Activated T-helper 2 cell treated with anti-CD3 and anti-CD28 coated beads, Interferon-gamma antibody, Interleukin-2, Interleukin-4, amounts not matched to agents 10 μg/mL and 5 μg/mL and 100 μg/mL, durations not matched to agents 14 hours and 24 hours and 36 hours (primary cell): Measurements from ENCODE around the gene WBP1. TPM values are rescaled to one million over a fixed set of nuclear protein-coding genes. Genes with fewer than 3 reads are reported as not detected.
"Not testable (repeated sequence)": the region's sequence is repeated elsewhere in the genome, so short reads cannot be mapped to it uniquely, and the experiment has no call there.

Experiments used
- DNase-seq: peaks from one replicate; pipeline ENCODE4 v3.0.0; 2021; ENCODE audit warnings: low spot score
- H3K27ac Mint-ChIP-seq: one replicate; pipeline ENCODE4 v1.8.0; 2021; ENCODE audit warnings: mixed read lengths
- H3K27me3 Mint-ChIP-seq: one replicate; pipeline ENCODE4 v1.8.0; 2021; ENCODE audit warnings: low read depth, mixed read lengths
- H3K36me3 Mint-ChIP-seq: one replicate; pipeline ENCODE4 v1.8.0; 2021; ENCODE audit warnings: low read depth, mixed read lengths
- H3K4me1 Mint-ChIP-seq: one replicate; pipeline ENCODE4 v1.8.0; 2021; ENCODE audit warnings: low read depth, mixed read lengths
- H3K4me3 Mint-ChIP-seq: one replicate; pipeline ENCODE4 v1.8.0; 2021; ENCODE audit warnings: low read depth, mild to moderate bottlenecking, moderate library complexity, mixed read lengths
- H3K9me3 Mint-ChIP-seq: one replicate; pipeline ENCODE4 v1.8.0; 2021; ENCODE audit warnings: mixed read lengths
- intact Hi-C: fragments of 100-400 bp; cut with micrococcal nuclease; formaldehyde crosslinking; loops from one replicate; pipeline ENCODE4 v1.15.1; 2023
- total RNA-seq: library from RNA; stranded (reverse); gene quantifications from 2 replicates; pipeline ENCODE4 v1.2.3, GENCODE V29; 2022

The WBP1 gene
- total RNA-seq, 1 donor from 2014 or later = 40.7 TPM

- no peak for DNase-seq
- H3K4me3 Mint-ChIP-seq = peak overlapping the region; percentile 98
- intact Hi-C loops = no loop called here
- H3K27me3 Mint-ChIP-seq = no peaks in the 10 kb centered on the region
- H3K4me1 Mint-ChIP-seq = peaks cover 8% of the 10 kb centered on the region
- peaks cover 19% of the 10 kb centered on the region for H3K36me3 Mint-ChIP-seq
- H3K9me3 Mint-ChIP-seq = no peaks in the 10 kb centered on the region
- H3K27ac Mint-ChIP-seq = peak overlapping the region; percentile 79
Observed at GRCh38 chr2:74464406-74464805, 6.2 kb downstream of the WBP1 start.

GRCh38 chr2:74470742-74471141 is 12.5 kb downstream of the WBP1 start:
- Mint-ChIP-seq H3K4me1 (peaks cover 25% of the 10 kb centered on the region), H3K4me3 (peak overlapping the region; percentile 73), H3K36me3 (peaks cover 38% of the 10 kb centered on the region), H3K27ac (peak overlapping the region; percentile 73)
- intact Hi-C loops, DNase-seq, H3K9me3 Mint-ChIP-seq, H3K27me3 Mint-ChIP-seq: not testable (repeated sequence)

GRCh38 chr2:74471332-74472065 is 13.3 kb downstream of the WBP1 start:
- intact Hi-C loops = loop anchor here (1.0 kb wide), 2 partner anchors 12 to 13 kb away; partner anchors contain the start of genes TTC31 and WBP1
- peak overlapping the region; percentile 97 for H3K4me3 Mint-ChIP-seq

GRCh38 chr2:74472086-74472944 is 14.1 kb downstream of the WBP1 start, which contains the start of gene MRPL53:
Gene MRPL53 (minus strand): TSS chr2:74472680. CDS start chr2:74472660, 20 bp downstream.
- H3K27ac Mint-ChIP-seq = peak within 1 kb of the TSS; percentile 98
- peak; percentile 95 for DNase-seq
- intact Hi-C loops = loop anchor here (1.0 kb wide), 2 partner anchors 11 to 14 kb away; partner anchors contain the start of genes TTC31 and WBP1
- no peaks in the 10 kb centered on the region for H3K27me3 Mint-ChIP-seq
- peaks cover 25% of the 10 kb centered on the region for H3K4me1 Mint-ChIP-seq
- peaks cover 48% of the 10 kb centered on the region for H3K36me3 Mint-ChIP-seq
- no peaks in the 10 kb centered on the region for H3K9me3 Mint-ChIP-seq
- peak within 1 kb of the TSS; percentile 97 for H3K4me3 Mint-ChIP-seq

More at GRCh38 chr2:74471332-74472065, 13.3 kb downstream of the WBP1 start:
- DNase-seq = no peak
- peaks cover 41% of the 10 kb centered on the region for H3K36me3 Mint-ChIP-seq
- H3K9me3 Mint-ChIP-seq = no peaks in the 10 kb centered on the region
- H3K27me3 Mint-ChIP-seq = no peaks in the 10 kb centered on the region
- H3K27ac Mint-ChIP-seq = peak overlapping the region; percentile 98
- H3K4me1 Mint-ChIP-seq = peaks cover 25% of the 10 kb centered on the region

GRCh38 chr2:74472945-74473258 is 14.7 kb downstream of the WBP1 start:
- H3K9me3 Mint-ChIP-seq = no peaks in the 10 kb centered on the region
- DNase-seq = no peak
- peaks cover 25% of the 10 kb centered on the region for H3K4me1 Mint-ChIP-seq
- H3K27me3 Mint-ChIP-seq = no peaks in the 10 kb centered on the region
- H3K27ac Mint-ChIP-seq = peak overlapping the region; percentile 98
- H3K36me3 Mint-ChIP-seq = peaks cover 52% of the 10 kb centered on the region
- H3K4me3 Mint-ChIP-seq = peak overlapping the region; percentile 97
- intact Hi-C loops = loop anchor here (1.0 kb wide), 2 partner anchors 10 to 15 kb away; partner anchors contain the start of genes TTC31 and WBP1

- intact Hi-C loops = no loop called here
- DNase-seq = no peak
- H3K27me3 Mint-ChIP-seq = no peaks in the 10 kb centered on the region
- peaks cover 27% of the 10 kb centered on the region for H3K4me1 Mint-ChIP-seq
- no peak overlapping the region for H3K27ac Mint-ChIP-seq
- H3K36me3 Mint-ChIP-seq = peaks cover 57% of the 10 kb centered on the region
- H3K4me3 Mint-ChIP-seq = peak overlapping the region; percentile 39
- no peaks in the 10 kb centered on the region for H3K9me3 Mint-ChIP-seq
Observed at GRCh38 chr2:74474481-74474880, 16.2 kb downstream of the WBP1 start.

- H3K27ac Mint-ChIP-seq = no peak overlapping the region
- intact Hi-C loops = no loop called here
- H3K36me3 Mint-ChIP-seq = peaks cover 58% of the 10 kb centered on the region
- H3K4me3 Mint-ChIP-seq = no peak overlapping the region
- no peaks in the 10 kb centered on the region for H3K27me3 Mint-ChIP-seq
- no peaks in the 10 kb centered on the region for H3K9me3 Mint-ChIP-seq
- H3K4me1 Mint-ChIP-seq = peaks cover 25% of the 10 kb centered on the region
- DNase-seq = no peak
Observed at GRCh38 chr2:74474899-74475298, 16.7 kb downstream of the WBP1 start.

GRCh38 chr2:74481431-74481830 is 23.2 kb downstream of the WBP1 start:
- H3K4me3 Mint-ChIP-seq = peak overlapping the region; percentile 99

GRCh38 chr2:74481961-74482800 is 23.9 kb downstream of the WBP1 start:
- intact Hi-C loops = loop anchor here (2.0 kb wide), 1 partner anchor 17 kb away; the partner anchor contains the start of gene LBX2
- Mint-ChIP-seq H3K27ac (peak overlapping the region; percentile 99), H3K4me1 (peaks cover 26% of the 10 kb centered on the region), H3K4me3 (peak overlapping the region; percentile 99), H3K9me3 (no peaks in the 10 kb centered on the region), H3K36me3 (peaks cover 44% of the 10 kb centered on the region), H3K27me3 (no peaks in the 10 kb centered on the region)
- peak; percentile 60 for DNase-seq

More at GRCh38 chr2:74481431-74481830, 23.2 kb downstream of the WBP1 start:
- intact Hi-C loops = no loop called here
- H3K4me1 Mint-ChIP-seq = peaks cover 23% of the 10 kb centered on the region
- no peak overlapping the region for H3K27ac Mint-ChIP-seq
- no peak for DNase-seq
- peaks cover 45% of the 10 kb centered on the region for H3K36me3 Mint-ChIP-seq
- H3K27me3 Mint-ChIP-seq = no peaks in the 10 kb centered on the region
- H3K9me3 Mint-ChIP-seq = no peaks in the 10 kb centered on the region

GRCh38 chr2:74482801-74483674 is 24.8 kb downstream of the WBP1 start, which contains the start of the genes CCDC142 and TTC31:
Gene CCDC142 (minus strand): TSS chr2:74482998. CDS start chr2:74482837, 161 bp downstream.
Gene TTC31 (plus strand): TSS chr2:74483081. CDS start chr2:74483096, 15 bp downstream.
- H3K27me3 Mint-ChIP-seq = no peaks in the 10 kb centered on the region
- intact Hi-C loops = loop anchor here (1.0 to 2.0 kb wide), 5 partner anchors 11 to 104 kb away; partner anchors contain the start of genes AUP1, HTRA2, LBX2 and MRPL53
- H3K4me1 Mint-ChIP-seq = peaks cover 26% of the 10 kb centered on the region
- DNase-seq = peak; percentile 91
- peak within 1 kb of the TSS; percentile 99 for H3K4me3 Mint-ChIP-seq
- H3K27ac Mint-ChIP-seq = peak within 1 kb of the TSS; percentile 99
- no peaks in the 10 kb centered on the region for H3K9me3 Mint-ChIP-seq
- H3K36me3 Mint-ChIP-seq = peaks cover 39% of the 10 kb centered on the region

GRCh38 chr2:74483675-74484164 is 25.5 kb downstream of the WBP1 start:
- H3K4me1 Mint-ChIP-seq = peaks cover 26% of the 10 kb centered on the region
- not testable (repeated sequence) for DNase-seq, H3K27me3 Mint-ChIP-seq, H3K9me3 Mint-ChIP-seq
- intact Hi-C loops = loop anchor here (1.0 to 2.0 kb wide), 5 partner anchors 11 to 104 kb away; partner anchors contain the start of genes AUP1, HTRA2, LBX2 and MRPL53
- H3K27ac Mint-ChIP-seq = peak overlapping the region; percentile 99
- peaks cover 39% of the 10 kb centered on the region for H3K36me3 Mint-ChIP-seq
- peak overlapping the region; percentile 99 for H3K4me3 Mint-ChIP-seq
